ENCODE measurements around the gene GCLC.
"Not testable (repeated sequence)": the region's sequence is repeated elsewhere in the genome, so short reads cannot be mapped to it uniquely, and the experiment has no call there.

GCLC gene

DNA sequence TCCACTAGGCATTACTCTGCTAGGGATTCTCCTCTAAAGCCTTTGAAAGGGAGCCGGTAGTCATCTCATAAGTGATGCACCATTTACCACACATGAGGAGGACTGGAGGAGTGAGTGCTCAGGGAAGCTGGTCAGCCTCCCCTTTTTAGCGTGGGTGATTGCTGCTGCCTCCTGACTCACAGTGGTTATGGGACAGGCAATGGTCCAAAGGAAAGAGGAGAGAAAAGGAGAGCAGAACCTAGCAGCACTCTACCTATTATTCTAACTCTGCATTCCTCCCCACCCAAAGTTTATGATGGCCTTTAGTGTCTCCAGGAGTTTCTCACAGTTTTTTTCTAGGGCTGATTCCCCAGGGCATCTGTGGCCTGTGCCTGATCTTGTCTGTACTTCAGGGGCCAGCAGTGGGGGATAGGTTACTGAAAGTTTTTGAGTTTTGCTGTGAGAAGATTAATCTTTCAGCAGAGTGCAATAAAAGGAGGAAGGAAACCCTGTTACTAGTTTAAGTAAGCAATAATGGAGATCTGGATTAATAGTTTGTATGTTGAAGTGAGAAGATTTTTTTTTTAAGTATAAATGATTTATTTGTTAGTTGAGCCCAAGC is 36.4 kb upstream of the GCLC start:
- Histone ChIP-seq H3K9me3 (ENCODE audit: control insufficient read depth in 1 of 2, low read length in 2 of 2) (no peaks in the 10 kb centered on the region), H3K27ac (ENCODE audit: low read length) (peak overlapping the region; percentile 27), H3K4me3 (ENCODE audit: low read depth in 1 of 2, low read length in 2 of 2) (no peak overlapping the region), H3K27me3 (ENCODE audit: low read depth, low read length) (no peaks in the 10 kb centered on the region), H3K4me1 (ENCODE audit: control insufficient read depth in 1 of 2, insufficient read depth in 2 of 2, low read length in 2 of 2) (no peaks in the 10 kb centered on the region), H3K36me3 (ENCODE audit: control insufficient read depth in 1 of 2, insufficient read depth in 2 of 2, low read length in 2 of 2) (no peaks in the 10 kb centered on the region)

DNA sequence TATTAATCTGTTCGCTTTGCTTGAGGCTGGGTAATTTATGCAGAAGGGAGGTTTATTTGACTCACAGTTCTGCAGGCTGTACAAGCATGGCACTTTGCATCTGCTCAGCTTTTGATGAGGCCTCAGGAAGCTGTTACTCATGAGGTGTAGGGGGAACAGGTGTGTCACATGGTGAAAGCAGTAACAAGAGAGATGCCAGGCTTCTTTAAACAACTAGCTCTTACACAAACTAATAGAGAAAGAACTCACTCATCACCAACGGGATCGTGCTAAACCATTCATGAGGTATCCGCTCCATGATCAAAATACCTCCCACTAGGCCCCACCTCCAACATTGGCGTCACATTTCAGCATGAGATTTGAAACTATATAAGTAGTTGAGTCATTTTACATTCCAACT is 34.4 kb upstream of the GCLC start:
- Histone ChIP-seq H3K9me3 (ENCODE audit: control insufficient read depth in 1 of 2, low read length in 2 of 2) (no peaks in the 10 kb centered on the region), H3K4me1 (ENCODE audit: control insufficient read depth in 1 of 2, insufficient read depth in 2 of 2, low read length in 2 of 2) (no peaks in the 10 kb centered on the region), H3K4me3 (ENCODE audit: low read depth in 1 of 2, low read length in 2 of 2) (no peak overlapping the region), H3K27ac (ENCODE audit: low read length) (no peak overlapping the region), H3K27me3 (ENCODE audit: low read depth, low read length) (no peaks in the 10 kb centered on the region), H3K36me3 (ENCODE audit: control insufficient read depth in 1 of 2, insufficient read depth in 2 of 2, low read length in 2 of 2) (no peaks in the 10 kb centered on the region)

DNA sequence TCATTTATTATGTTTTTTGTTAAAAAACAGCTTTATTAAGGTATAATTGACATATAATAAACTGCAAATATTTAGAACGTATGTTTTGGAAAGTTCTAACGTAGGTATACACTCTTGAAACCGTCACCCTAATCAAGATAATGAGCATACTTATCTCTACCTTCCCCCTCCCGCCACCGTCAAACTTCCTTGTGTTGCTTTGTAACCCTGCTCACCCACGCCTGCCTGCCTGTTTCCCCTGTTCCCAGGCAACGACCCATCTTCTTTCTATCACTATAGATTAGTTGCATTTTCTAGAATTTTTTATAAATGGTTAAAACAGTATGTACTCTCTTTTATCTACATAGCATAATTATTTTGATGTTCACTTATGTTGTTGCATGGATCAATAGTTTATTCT is 33.5 kb upstream of the GCLC start:
- Histone ChIP-seq H3K4me1 (ENCODE audit: control insufficient read depth in 1 of 2, insufficient read depth in 2 of 2, low read length in 2 of 2) (no peaks in the 10 kb centered on the region), H3K4me3 (ENCODE audit: low read depth in 1 of 2, low read length in 2 of 2) (no peak overlapping the region), H3K36me3 (ENCODE audit: control insufficient read depth in 1 of 2, insufficient read depth in 2 of 2, low read length in 2 of 2) (no peaks in the 10 kb centered on the region), H3K27me3 (ENCODE audit: low read depth, low read length) (no peaks in the 10 kb centered on the region), H3K9me3 (ENCODE audit: control insufficient read depth in 1 of 2, low read length in 2 of 2) (no peaks in the 10 kb centered on the region), H3K27ac (ENCODE audit: low read length) (no peak overlapping the region)

DNA sequence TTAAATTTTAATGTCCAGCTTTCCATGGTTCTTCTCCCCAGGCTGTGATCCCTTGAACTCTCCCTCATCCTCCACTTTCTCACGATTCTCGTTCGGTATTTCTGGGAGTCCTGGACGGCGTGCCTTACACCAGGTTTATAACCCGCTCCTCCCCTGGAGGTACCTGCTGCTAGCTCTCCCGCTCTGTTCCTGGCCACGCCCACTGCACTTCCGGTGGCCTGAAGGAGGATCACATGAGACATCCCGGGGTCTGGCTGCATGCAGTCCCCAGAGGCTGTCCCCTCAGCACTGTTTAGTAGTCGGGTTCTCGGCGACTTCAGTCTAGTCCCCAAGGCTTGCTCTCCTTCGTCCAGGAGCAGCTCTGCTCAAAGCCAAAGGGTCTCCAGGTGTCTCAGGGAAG is 28.4 kb upstream of the GCLC start:
- no peaks in the 10 kb centered on the region for H3K9me3 ChIP-seq (ENCODE audit: control insufficient read depth in 1 of 2, low read length in 2 of 2)
- no peak overlapping the region for H3K27ac ChIP-seq (ENCODE audit: low read length)
- no peaks in the 10 kb centered on the region for H3K36me3 ChIP-seq (ENCODE audit: control insufficient read depth in 1 of 2, insufficient read depth in 2 of 2, low read length in 2 of 2)
- H3K4me3 ChIP-seq (ENCODE audit: low read depth in 1 of 2, low read length in 2 of 2) = no peak overlapping the region
- H3K4me1 ChIP-seq (ENCODE audit: control insufficient read depth in 1 of 2, insufficient read depth in 2 of 2, low read length in 2 of 2) = no peaks in the 10 kb centered on the region
- no peaks in the 10 kb centered on the region for H3K27me3 ChIP-seq (ENCODE audit: low read depth, low read length)

- H3K27ac ChIP-seq (ENCODE audit: low read length) = not testable (repeated sequence)
Observed at GRCh38 chr6:53572379-53572778, 27.5 kb upstream of the GCLC start.

DNA sequence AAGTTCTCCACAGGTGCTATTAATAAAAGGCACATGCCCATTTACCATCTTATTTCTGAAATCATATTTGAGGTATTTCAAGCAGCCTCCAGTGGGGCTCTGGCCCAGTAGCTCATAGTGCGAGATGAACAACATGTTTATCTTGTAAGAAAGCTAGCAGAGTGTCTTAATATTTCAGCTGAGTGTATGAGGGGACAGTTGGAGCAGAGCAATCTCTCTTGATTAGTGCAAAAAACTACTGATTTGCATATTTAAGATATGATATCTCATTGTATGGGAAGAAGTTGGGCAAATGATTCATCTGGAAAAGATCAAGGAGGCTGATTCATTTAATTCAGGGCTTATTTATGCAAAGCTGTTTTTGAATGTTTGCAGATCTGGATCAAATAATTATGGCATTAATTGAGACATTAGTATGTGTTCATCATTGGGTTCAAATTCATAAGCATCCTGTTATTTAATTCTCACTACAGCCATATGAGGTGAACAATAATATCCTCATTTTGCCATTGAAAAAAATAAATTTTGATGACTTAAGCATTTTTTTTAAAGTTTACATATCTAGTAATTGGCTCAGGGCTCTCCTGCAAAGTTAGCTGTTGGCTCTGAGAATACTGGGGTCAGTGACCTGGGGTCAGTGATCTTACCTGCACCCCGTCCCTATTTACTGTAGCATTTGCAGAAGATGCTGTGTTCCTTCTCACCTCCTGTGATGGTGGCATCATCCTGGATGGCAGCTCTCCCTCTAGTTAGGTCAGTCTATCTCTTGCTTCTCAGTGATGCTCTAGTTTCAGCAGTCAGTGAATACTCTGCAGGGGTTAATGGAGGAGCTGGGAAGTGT is 24.1 kb upstream of the GCLC start:
- H3K4me3 ChIP-seq (ENCODE audit: low read depth in 1 of 2, low read length in 2 of 2) = no peak overlapping the region
- H3K4me1 ChIP-seq (ENCODE audit: control insufficient read depth in 1 of 2, insufficient read depth in 2 of 2, low read length in 2 of 2) = no peaks in the 10 kb centered on the region
- no peaks in the 10 kb centered on the region for H3K9me3 ChIP-seq (ENCODE audit: control insufficient read depth in 1 of 2, low read length in 2 of 2)
- no peak overlapping the region for H3K27ac ChIP-seq (ENCODE audit: low read length)
- no peaks in the 10 kb centered on the region for H3K27me3 ChIP-seq (ENCODE audit: low read depth, low read length)
- H3K36me3 ChIP-seq (ENCODE audit: control insufficient read depth in 1 of 2, insufficient read depth in 2 of 2, low read length in 2 of 2) = no peaks in the 10 kb centered on the region

More at GRCh38 chr6:53572379-53572778, 27.5 kb upstream of the GCLC start:
- not testable (repeated sequence) for H3K4me1 ChIP-seq (ENCODE audit: control insufficient read depth in 1 of 2, insufficient read depth in 2 of 2, low read length in 2 of 2); H3K36me3 ChIP-seq (ENCODE audit: control insufficient read depth in 1 of 2, insufficient read depth in 2 of 2, low read length in 2 of 2); H3K4me3 ChIP-seq (ENCODE audit: low read depth in 1 of 2, low read length in 2 of 2); H3K9me3 ChIP-seq (ENCODE audit: control insufficient read depth in 1 of 2, low read length in 2 of 2); H3K27me3 ChIP-seq (ENCODE audit: low read depth, low read length)

DNA sequence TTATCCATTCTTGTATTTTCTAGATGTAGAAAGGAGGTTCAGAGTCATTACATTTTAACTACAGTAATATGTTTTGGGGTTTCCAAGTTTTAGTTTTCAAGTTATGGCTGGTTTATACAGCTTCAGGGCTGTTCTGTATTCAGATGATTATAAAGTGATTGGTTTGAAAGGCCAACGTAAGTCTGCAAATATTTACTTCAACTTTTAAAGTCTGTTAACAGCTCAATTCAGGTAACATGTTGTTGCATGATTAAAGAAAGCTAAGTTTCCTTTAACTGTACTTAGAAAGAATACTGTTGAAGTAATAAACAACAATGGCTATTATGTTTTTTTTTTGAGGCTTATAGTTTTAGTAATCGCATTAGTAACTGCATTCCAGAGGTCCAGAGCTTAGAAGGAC is 22.8 kb upstream of the GCLC start:
- no peak overlapping the region for H3K27ac ChIP-seq (ENCODE audit: low read length)
- no peaks in the 10 kb centered on the region for H3K9me3 ChIP-seq (ENCODE audit: control insufficient read depth in 1 of 2, low read length in 2 of 2)
- no peaks in the 10 kb centered on the region for H3K36me3 ChIP-seq (ENCODE audit: control insufficient read depth in 1 of 2, insufficient read depth in 2 of 2, low read length in 2 of 2)
- H3K4me1 ChIP-seq (ENCODE audit: control insufficient read depth in 1 of 2, insufficient read depth in 2 of 2, low read length in 2 of 2) = no peaks in the 10 kb centered on the region
- no peaks in the 10 kb centered on the region for H3K27me3 ChIP-seq (ENCODE audit: low read depth, low read length)
- H3K4me3 ChIP-seq (ENCODE audit: low read depth in 1 of 2, low read length in 2 of 2) = no peak overlapping the region

DNA sequence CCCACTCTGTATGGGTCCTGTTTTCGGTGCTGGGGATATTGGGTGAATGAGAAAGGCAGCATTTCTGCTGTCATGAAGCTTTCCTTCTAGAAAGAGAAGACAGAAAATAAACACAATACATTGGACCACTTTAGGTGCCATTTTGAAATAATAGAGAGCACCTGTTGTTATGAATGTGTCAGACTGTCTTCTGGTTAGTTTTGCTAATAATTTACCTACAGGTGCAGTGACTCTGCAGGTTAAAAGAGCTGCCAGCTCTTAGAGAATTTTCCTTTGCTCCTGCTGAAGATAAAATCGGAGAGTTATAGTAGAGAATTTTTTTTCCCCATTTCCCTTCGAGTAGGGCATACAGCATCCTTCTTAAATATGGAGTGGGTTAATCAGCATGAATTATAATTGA is 21.9 kb upstream of the GCLC start:
- no peaks in the 10 kb centered on the region for H3K27me3 ChIP-seq (ENCODE audit: low read depth, low read length)
- no peak overlapping the region for H3K4me3 ChIP-seq (ENCODE audit: low read depth in 1 of 2, low read length in 2 of 2)
- H3K9me3 ChIP-seq (ENCODE audit: control insufficient read depth in 1 of 2, low read length in 2 of 2) = no peaks in the 10 kb centered on the region
- no peaks in the 10 kb centered on the region for H3K4me1 ChIP-seq (ENCODE audit: control insufficient read depth in 1 of 2, insufficient read depth in 2 of 2, low read length in 2 of 2)
- H3K27ac ChIP-seq (ENCODE audit: low read length) = no peak overlapping the region
- no peaks in the 10 kb centered on the region for H3K36me3 ChIP-seq (ENCODE audit: control insufficient read depth in 1 of 2, insufficient read depth in 2 of 2, low read length in 2 of 2)

DNA sequence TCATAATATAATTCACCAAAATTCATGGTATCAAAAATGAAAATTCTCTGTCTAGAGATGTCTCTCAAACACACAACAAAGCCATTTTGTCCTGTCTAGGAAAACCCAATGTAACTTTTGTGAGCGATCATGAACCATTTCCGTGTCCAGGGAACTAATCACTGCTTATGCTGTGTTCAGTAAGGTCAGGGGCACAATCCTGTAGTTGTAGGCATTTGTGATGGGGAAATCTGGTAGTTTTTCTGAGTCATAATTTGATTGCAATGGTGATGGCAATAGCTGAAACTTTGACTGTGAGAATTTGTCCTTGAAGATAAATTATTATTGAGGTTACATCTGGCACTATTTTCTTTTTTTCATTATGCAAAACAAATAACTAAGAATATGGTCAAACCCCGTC is 21.0 kb upstream of the GCLC start:
- H3K27me3 ChIP-seq (ENCODE audit: low read depth, low read length) = no peaks in the 10 kb centered on the region
- no peaks in the 10 kb centered on the region for H3K9me3 ChIP-seq (ENCODE audit: control insufficient read depth in 1 of 2, low read length in 2 of 2)
- no peak overlapping the region for H3K4me3 ChIP-seq (ENCODE audit: low read depth in 1 of 2, low read length in 2 of 2)
- H3K27ac ChIP-seq (ENCODE audit: low read length) = no peak overlapping the region
- H3K4me1 ChIP-seq (ENCODE audit: control insufficient read depth in 1 of 2, insufficient read depth in 2 of 2, low read length in 2 of 2) = no peaks in the 10 kb centered on the region
- H3K36me3 ChIP-seq (ENCODE audit: control insufficient read depth in 1 of 2, insufficient read depth in 2 of 2, low read length in 2 of 2) = no peaks in the 10 kb centered on the region

GRCh38 chr6:53564401-53565065 is 19.6 kb upstream of the GCLC start:
- no peak overlapping the region for H3K27ac ChIP-seq (ENCODE audit: low read length)

DNA sequence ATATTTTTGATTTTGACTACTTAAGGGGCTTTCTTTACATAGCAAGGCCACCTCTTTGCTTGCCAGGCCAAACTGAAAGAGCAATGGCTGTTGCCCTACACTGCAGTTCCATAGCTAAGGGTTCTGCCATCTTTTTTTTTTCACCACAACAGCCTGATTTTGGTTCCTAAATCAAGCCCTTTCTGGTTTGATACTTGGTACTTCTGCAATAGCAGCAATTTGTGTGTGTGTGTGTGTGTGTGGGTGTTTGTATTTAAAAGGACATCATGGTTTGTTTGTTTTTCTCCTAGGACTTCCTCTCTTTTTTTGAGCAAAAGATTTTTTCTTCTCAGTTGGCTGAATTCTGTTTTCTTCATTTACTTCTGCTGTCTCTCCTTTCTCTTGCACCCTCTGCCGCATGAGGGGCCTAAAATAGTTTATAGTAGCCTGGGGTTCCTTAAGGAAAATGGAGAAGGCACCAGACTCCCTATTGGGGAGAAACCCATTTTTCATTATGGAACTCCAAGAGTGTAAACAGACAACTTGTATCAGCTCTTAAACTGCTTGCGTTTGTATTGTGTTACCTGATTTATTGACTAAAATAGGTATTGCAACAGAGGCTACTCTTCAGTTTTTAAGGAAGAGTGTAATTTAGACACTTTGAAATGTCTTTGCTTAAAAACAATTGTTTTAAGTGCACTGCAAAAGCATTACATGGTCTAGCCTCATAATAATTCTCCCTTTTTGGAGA is 12.2 kb upstream of the GCLC start:
- Histone ChIP-seq H3K27me3 (ENCODE audit: low read depth, low read length) (no peaks in the 10 kb centered on the region), H3K27ac (ENCODE audit: low read length) (no peak overlapping the region), H3K4me1 (ENCODE audit: control insufficient read depth in 1 of 2, insufficient read depth in 2 of 2, low read length in 2 of 2) (no peaks in the 10 kb centered on the region), H3K4me3 (ENCODE audit: low read depth in 1 of 2, low read length in 2 of 2) (no peak overlapping the region), H3K36me3 (ENCODE audit: control insufficient read depth in 1 of 2, insufficient read depth in 2 of 2, low read length in 2 of 2) (no peaks in the 10 kb centered on the region), H3K9me3 (ENCODE audit: control insufficient read depth in 1 of 2, low read length in 2 of 2) (no peaks in the 10 kb centered on the region)

More at GRCh38 chr6:53564401-53565065, 19.6 kb upstream of the GCLC start:
- no peaks in the 10 kb centered on the region for H3K4me1 ChIP-seq (ENCODE audit: control insufficient read depth in 1 of 2, insufficient read depth in 2 of 2, low read length in 2 of 2)
- H3K9me3 ChIP-seq (ENCODE audit: control insufficient read depth in 1 of 2, low read length in 2 of 2) = no peaks in the 10 kb centered on the region
- H3K36me3 ChIP-seq (ENCODE audit: control insufficient read depth in 1 of 2, insufficient read depth in 2 of 2, low read length in 2 of 2) = no peaks in the 10 kb centered on the region
- no peaks in the 10 kb centered on the region for H3K27me3 ChIP-seq (ENCODE audit: low read depth, low read length)
- no peak overlapping the region for H3K4me3 ChIP-seq (ENCODE audit: low read depth in 1 of 2, low read length in 2 of 2)

Measured in muscle layer of duodenum (tissue), 2 donors.